ENCODE data around the gene SPINK6. TPM values are rescaled to one million over a fixed set of nuclear protein-coding genes. Genes with fewer than 3 reads are reported as not detected.

The SPINK6 gene
- 1.2 TPM in 1 of 2 replicates, not detected in the other for total RNA-seq (2014; rRNA removed; shearing (Covaris generic))
- polyA plus RNA-seq (2015; cell fraction: cytosol; rRNA removed) = 0.72 TPM in 1 of 2 replicates, not detected in the other
- polyA plus RNA-seq (2015; cell fraction: nucleus; rRNA removed) = 0.26 TPM in 1 of 2 replicates, not detected in the other

GRCh38 chr5:148202531-148203203 is at the start of gene SPINK6:
TSS of gene SPINK6 (plus strand) at chr5:148203042. CDS start at chr5:148203097, 55 bp downstream.
- DNase-seq (ENCODE audit: low read depth) = peak; percentile 72

- no peak for DNase-seq (ENCODE audit: low read depth)
Observed at GRCh38 chr5:148156609-148157008, 46.2 kb upstream of the SPINK6 start.

- DNase-seq (ENCODE audit: low read depth) = no peak
Observed at GRCh38 chr5:148162038-148162437, 40.8 kb upstream of the SPINK6 start.

GRCh38 chr5:148163345-148163744 is 39.5 kb upstream of the SPINK6 start:
- no peak for DNase-seq (ENCODE audit: low read depth)

- no peak for DNase-seq (ENCODE audit: low read depth)
Observed at GRCh38 chr5:148166550-148167283, 36.1 kb upstream of the SPINK6 start.

- no peak for DNase-seq (ENCODE audit: low read depth)
Observed at GRCh38 chr5:148168246-148168645, 34.6 kb upstream of the SPINK6 start, which contains the start of gene SPINK14. TSS of gene SPINK14 (plus strand) at chr5:148168546. CDS start at chr5:148169733, 1,187 bp downstream.

- DNase-seq (ENCODE audit: low read depth) = no peak
Observed at GRCh38 chr5:148172377-148172776, 30.5 kb upstream of the SPINK6 start.

GRCh38 chr5:148176480-148176879 is 26.4 kb upstream of the SPINK6 start:
- DNase-seq (ENCODE audit: low read depth) = no peak

- DNase-seq (ENCODE audit: low read depth) = no peak
Observed at GRCh38 chr5:148177207-148177606, 25.6 kb upstream of the SPINK6 start.

- DNase-seq (ENCODE audit: low read depth) = peak; percentile 26
Observed at GRCh38 chr5:148179234-148179824, 23.5 kb upstream of the SPINK6 start.

- DNase-seq (ENCODE audit: low read depth) = peak; percentile 73
Observed at GRCh38 chr5:148186248-148187003, 16.4 kb upstream of the SPINK6 start.

GRCh38 chr5:148191010-148191409 is 11.8 kb upstream of the SPINK6 start:
- DNase-seq (ENCODE audit: low read depth) = no peak

GRCh38 chr5:148193202-148193601 is 9.6 kb upstream of the SPINK6 start:
- no peak for DNase-seq (ENCODE audit: low read depth)

- DNase-seq (ENCODE audit: low read depth) = no peak
Observed at GRCh38 chr5:148201151-148201550, 1.7 kb upstream of the SPINK6 start.

- DNase-seq (ENCODE audit: low read depth) = no peak
Observed at GRCh38 chr5:148205044-148205806, 2.4 kb downstream of the SPINK6 start.

- no peak for DNase-seq (ENCODE audit: low read depth)
Observed at GRCh38 chr5:148205865-148206264, 3.0 kb downstream of the SPINK6 start.

GRCh38 chr5:148206620-148207019 is 3.8 kb downstream of the SPINK6 start:
- DNase-seq (ENCODE audit: low read depth) = no peak

GRCh38 chr5:148208226-148208625 is 5.4 kb downstream of the SPINK6 start:
- DNase-seq (ENCODE audit: low read depth) = no peak

GRCh38 chr5:148209151-148209770 is 6.4 kb downstream of the SPINK6 start:
- no peak for DNase-seq (ENCODE audit: low read depth)

- no peak for DNase-seq (ENCODE audit: low read depth)
Observed at GRCh38 chr5:148214665-148215185, 11.9 kb downstream of the SPINK6 start.

Data from HT1080 (cell line).